Fibroblast of skin of scalp (primary cell): ENCODE measurements around the gene ZBTB16.
"Not testable (repeated sequence)": the region's sequence is repeated elsewhere in the genome, so short reads cannot be mapped to it uniquely, and the experiment has no call there.

Source experiments
- DNase-seq: peaks from one replicate; pipeline ENCODE4 v3.0.0-alpha.2; 2013

Gene ZBTB16

DNA sequence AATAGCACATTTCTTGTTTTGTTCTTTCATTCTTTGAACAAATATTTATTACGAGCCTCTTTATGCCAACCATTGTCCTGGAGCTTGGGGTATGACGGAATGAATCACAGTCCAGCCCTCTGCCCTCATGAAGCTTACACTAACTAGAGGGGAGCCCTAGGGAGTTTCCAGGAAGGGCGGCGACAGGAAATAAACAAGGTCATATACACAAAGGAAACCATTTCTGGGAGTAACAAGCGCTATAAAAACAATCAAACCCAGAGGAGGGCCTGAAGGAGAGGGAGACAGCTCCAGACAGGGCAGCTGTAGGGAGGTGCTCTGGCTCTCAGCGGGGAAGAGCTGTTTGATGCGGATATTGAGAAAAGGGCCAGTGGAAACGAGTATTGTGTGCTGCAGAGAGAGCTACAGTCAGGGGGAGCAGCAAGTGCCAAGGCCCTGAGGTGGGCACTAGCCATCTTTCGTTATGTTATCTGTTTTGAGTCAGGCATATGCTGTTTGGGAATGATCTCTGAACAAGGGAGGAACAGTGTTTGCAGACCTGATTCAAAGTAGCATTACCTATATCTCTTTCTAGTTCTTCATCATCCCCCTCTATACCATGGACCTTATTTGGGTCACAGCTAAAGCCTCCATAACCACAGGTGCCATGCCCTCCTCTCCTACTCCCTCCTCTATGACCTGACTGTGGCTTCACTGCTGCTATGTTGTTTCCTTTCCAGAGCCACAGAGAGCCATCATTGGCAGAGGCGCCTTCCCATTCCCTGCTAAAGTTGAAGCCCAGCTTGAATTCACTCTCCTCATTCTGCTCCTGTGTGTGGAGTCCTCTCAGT lies 15.3 kb upstream of the ZBTB16 start:
- no peak for DNase-seq

DNA sequence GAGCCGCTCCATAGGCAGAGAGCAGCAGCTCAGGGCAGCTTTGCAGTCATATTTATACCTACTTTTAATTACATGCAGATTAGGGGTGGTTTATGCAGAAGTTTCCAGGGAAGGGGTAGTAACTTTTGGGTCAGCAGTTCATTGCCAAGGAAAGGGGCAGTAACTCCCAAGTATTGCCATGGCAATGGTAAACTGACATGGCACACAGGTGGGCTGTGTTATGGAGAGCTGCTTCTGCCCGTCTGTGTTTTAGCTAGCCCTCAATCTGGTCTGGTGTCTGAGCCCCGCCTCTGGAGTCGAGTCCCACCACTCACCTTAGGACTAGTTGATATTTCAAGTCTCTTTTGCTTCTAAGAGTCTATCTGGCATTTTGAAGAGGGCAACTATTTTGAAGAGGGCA lies 12.2 kb upstream of the ZBTB16 start:
- no peak for DNase-seq

DNA sequence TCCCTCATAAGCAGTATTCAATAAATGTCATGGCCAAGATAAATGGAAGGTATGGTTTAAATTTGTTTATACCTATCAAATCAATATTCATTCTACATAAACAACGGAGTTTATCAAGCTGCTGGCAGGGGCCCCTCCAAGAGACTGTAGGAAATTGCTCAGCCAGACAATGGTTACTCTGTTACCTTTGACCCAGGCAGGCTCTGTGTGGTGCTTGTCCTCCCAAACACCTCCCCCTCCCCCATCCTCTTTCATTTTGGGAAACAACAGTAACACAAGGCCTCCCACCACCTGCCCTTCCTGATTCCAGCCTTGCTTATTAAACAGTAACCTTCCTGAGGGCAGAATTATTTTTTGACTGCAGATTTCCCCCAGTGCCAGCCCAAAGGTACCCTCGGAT lies 10.5 kb upstream of the ZBTB16 start:
- DNase-seq: no peak

DNA sequence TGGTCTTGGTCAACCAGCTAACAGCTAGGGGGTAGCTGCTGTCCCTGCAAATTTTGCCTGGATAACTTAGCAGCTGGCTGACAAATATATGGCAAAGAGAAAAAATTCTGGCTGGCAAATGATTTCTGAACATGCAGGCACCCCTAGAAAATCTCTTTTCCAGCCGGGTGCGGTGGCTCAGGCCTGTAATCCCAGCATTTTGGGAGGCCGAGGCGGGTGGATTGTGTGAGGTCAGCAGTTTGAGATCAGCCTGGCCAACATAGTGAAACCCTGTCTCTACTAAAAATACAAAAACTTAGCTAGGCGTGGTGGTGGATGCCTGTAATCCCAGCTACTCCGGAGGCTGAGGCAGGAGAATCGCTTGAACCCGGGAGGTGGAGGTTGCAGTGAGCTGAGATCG lies 9.7 kb upstream of the ZBTB16 start:
- DNase-seq: not testable (repeated sequence)

DNA sequence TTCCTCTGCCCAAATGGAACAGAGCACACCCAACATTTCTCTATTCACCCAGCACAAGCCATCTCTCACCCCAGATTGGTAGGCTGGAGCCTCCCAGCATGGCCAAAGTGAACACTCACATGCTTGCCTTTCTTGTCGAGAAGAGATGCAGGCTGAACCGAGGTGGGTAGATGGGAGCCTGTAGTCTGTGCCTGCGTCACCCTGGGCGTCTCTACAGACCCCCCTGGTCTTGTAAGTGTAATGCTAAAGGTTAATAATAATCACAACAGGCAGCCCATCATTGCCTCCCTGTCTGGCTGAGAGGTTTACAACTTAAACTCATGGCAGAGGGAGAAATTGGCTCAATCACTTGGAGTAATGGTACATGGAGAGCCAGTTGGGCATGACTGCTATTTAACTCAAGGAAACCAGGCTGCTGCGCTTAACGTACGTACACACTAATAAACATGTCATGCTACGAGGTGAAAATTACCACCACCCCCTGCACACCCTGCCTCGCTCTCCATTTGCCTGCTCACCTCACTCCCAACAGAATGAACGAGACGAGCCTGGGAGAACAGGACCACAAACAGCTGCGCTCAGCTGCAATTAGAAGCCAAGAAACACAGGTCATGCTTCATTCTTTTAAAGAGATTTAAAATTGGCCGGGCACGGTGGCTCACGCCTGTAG lies 9.1 kb upstream of the ZBTB16 start:
- DNase-seq: no peak

DNA sequence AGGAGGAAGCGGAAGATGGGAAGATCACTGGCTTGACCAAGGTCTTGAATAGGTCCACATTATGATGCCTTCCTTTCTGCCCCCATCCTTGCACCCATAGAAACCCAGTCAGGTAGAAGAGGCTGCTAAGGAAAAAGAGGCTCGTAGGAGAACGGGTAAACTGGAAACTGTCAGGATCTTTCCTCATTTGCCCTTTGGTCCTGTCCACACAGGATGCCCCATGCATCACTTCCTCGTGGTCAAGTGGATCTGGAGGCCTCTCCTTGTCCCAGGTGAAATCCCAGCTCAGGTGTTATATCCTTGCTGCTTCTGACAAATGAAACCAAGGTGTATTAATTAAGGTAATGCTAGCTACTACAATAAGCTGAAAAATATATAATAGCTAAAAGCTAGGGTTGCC lies 8.0 kb upstream of the ZBTB16 start:
- DNase-seq: no peak

DNA sequence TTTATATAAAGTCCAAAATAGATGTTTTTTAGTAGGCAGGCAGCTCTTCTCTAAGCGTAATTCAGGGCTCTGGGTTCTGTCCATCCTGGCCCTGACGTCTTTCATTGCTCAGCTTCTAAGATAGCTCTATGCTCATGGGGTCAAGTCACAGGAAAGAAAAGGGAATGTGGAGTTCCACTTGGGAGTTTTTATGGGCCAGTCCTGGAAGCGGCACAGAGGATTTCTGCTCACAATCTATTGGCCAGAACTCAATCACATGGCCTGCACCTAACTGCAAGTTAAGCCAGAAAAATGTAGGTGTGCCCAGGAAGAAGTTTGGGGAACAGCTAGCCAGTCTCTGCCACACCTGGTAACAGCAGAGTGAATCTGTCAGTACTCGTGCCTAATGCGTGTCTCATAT lies 7.4 kb upstream of the ZBTB16 start:
- DNase-seq: no peak

DNA sequence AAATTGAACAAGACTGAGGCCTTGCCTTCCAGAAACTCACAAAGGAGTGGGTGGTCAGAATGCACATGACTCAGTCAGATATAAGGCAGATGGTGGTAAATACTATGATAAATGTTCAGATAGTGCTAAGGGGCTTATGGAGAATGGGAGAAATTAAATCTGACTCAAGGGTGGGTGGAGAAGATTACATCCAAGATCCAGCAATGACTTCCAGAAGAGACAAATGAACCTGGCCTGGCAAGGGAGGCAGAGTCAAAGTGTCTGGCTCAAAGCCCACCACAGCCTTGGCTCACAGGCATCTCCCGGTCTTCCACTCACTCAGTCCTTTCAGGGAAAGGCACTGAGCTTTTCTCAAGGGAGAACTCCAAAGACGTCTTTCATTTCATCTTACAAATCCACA lies 6.1 kb upstream of the ZBTB16 start:
- DNase-seq: no peak

DNA sequence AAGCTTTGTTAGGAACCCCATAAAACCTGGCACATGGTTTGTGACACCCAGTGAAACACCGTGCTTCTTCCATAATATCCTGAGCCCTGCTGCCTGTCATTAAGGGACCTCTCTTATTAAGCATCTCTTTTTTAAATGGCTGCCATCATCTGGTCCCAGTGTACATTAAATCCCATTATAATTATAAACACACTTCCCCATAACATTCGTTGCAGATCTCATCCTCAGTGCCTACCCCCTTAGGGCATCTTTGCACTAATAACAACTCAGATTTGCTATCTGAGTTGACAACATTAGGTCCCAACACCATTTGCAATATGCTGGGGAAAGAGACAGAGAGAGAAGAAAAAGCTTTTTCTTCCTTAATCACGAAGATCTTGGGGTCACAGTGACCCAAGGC lies 4.7 kb upstream of the ZBTB16 start:
- DNase-seq: no peak

DNA sequence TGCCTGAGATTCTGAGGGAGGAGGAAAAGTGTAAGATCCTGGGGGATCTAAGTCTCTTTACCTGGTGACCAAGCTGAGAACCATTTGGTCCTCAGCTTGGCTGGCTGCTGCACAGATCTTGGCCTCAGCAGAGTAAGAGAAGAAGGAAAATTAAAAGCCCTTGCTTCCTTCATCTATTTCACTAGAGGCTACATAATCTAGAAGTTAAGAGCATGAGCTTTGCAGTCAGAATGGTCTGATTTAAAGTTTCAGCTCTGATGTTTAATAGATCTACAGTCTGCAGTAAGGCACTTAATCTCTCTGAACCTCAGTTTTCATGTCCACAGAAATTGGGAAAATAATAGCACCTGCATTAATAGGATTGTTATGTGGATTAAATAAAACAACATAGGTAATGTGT lies 3.1 kb upstream of the ZBTB16 start:
- DNase-seq: no peak

DNA sequence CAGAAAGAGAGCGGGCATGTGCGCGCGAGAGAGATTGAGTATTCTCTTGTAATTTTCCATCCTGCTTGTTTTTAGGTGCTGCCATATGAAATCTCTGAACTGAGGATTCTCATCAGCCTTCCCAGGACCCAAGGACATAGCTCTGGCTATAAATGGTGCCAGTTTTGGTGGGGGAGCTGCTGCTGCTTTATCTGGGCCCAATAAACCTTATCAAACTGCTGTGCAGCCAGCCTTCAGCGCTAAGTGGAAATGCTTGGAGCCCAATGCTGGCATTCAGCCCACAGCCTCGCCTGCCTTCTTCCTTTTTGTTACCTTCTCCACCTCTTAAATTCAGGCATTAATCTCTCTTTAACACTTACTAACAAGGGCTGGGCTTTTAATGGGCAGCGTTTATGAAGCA lies 2.4 kb upstream of the ZBTB16 start:
- no peak for DNase-seq

DNA sequence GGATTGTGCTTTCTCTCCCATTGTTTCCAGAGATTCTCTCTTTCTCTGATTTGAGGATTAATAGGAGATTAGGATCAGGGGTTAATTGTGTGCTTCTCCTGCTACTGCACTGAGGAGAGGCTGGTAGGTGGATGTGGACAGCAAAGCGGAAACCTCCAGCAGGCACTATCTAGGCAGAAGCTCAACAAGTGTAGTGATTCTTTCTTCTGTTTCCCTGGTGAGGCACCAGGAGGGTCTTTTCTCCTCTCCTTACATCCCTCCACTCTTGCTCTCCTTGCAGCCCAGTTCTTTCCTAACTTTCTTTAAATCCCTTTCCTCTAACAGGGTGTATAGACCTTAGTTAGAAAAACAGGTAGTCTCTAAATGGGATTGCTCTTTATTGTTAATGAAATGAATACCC lies 1.9 kb upstream of the ZBTB16 start:
- DNase-seq: no peak

DNA sequence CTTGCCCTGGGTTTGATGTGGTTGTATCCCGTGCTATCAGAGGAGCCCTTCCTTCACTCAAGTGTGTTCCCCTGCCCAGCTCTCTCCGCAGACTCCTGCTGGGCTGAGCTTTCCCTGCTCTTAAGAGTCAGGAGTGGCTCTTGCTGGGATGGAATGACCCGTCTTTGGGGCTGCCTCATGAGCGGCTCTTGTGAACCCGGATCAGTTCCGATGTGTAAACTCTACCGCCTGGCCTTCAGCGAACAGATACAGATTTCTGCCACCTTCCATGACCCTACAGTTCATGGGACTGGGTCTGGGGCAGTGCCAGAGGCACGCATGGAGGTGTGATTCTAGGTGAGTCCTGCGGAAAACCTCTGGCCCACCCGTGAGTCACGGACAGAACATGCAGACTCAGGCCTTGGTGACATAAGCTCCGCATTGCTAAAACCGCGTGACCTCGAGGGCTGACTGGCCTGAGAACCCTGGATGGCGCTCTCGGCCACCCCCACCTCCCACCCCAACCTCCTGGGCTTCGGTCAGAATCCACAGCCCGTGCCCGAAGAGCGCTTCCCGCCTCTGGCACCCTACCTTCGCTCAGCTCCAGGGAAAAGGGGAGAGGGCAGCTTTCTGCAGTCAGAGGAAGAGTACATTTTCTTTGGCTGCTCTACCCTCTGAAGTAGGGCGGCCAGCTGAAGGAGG lies 1.3 kb upstream of the ZBTB16 start:
- DNase-seq: no peak

DNA sequence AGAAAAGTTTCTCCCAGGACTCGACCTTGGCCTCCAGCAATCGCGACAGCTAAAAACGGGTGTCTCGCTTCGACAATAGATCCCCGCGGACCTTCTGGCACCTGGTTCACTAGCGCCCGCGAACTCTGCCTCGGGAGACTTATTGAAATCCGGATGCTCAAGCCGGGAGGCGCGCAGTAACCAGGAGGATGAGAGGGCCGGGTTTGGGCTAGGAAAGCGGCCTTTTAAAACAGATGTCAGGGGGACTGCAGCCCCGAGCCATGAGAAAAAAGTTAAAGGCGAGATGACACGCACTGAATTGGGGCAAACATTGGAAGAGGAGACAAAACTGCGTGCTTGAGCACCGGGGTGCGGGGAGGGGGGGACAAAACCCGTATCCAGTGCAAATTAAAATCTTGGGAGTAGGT lies 637 bp upstream of the ZBTB16 start:
- DNase-seq: no peak

DNA sequence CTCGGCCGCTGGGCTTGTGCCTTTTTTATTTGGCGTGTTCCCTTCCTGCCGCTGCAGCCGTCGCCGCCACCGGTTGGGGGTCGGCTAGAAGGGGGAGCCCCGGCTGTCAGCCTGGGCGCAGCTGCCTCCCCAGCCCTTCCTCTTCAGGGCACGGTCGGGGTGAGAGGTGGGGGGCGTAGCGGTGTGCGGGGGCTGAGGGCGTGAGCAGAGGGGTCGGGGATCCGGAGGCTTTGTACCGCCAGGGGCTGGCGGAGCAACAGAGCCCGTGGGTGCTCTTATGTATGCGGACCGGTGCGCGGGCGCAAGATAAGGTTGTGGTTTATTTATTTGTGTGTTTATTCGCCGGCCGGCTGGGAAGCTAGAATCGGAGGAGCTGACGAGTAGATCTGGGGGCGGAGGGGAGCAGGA lies 477 bp downstream of the ZBTB16 start:
- DNase-seq: no peak

DNA sequence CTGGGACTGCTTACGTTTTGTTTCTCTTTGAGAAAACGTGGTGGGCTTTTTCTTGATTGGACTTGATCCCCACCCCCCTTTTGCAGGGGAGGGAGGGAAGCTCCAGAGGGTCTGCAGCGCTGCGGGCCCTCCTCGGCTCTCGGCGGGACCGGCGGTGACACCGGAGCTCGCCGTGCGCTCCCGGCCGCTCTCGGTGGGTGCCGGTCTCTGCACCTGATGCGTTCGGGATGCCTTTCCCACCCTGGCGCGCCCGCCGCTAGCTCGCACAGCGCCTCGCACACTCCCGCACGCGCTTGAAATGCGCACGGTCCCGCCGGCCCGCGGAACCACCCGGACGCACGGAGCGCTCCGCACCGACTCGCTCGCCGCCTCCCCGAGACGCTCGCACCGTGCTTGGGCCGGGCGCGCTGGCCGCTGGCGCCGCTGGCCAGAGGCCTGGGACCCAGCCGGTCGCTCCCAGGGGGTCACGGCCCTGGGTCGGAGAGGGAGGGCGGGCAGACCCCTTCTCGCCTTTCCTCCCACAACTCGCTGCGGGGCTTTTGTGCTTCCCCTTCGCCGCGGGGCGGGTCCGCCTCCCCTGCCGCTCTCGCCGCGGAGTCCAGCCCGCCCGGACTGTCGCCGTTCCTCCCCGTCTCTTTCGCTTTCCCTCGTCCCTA lies 1.0 kb downstream of the ZBTB16 start:
- no peak for DNase-seq

DNA sequence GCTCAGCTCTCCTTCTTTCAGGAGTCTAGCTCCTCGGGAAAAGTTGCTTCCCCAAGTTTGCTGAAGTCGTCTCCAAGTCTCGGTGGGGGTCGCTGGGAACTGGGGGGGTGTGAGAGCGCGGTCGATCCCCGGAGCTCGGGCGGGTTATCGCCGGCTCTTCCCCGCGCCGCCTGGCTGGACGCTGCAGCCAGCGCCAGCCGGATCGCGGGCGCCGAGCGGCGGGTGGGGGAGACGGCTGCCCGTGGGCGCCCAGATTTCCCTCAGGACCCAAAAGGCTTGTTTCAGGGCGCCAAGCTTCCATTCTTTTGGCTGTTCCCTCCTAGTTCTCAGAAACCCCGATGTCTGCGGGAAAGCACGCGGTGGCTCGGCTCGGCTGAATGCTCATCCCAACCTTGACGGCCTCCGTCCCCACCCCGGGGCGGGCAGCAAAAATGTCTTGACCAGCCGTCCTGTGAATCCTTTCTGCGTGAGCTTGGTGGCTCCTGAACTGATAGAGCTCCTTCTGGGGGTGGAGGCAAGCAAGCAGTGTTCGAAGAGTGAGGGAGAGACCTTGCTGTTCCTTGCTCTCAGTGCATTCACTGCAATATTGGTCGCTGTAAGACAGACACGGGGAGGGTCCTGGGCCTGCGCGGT lies 1.7 kb downstream of the ZBTB16 start:
- no peak for DNase-seq

DNA sequence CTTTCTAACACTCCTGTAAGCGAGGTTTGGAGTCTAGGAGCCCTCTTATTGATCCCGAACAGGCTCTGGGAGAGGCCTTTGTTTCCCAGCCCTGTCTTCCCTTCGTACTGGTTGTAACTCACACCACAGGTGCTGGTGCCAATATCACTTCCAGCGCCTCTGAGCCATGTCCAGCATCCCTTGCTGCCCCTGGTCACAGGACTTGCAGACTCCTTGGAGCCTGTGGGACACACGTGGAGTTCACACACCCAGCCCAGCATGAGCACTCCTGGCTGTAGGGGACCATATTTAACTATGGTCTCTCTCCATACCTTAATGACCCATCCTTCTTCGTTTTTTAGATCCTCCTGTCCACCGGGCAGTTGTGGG lies 2.2 kb downstream of the ZBTB16 start:
- DNase-seq: no peak

DNA sequence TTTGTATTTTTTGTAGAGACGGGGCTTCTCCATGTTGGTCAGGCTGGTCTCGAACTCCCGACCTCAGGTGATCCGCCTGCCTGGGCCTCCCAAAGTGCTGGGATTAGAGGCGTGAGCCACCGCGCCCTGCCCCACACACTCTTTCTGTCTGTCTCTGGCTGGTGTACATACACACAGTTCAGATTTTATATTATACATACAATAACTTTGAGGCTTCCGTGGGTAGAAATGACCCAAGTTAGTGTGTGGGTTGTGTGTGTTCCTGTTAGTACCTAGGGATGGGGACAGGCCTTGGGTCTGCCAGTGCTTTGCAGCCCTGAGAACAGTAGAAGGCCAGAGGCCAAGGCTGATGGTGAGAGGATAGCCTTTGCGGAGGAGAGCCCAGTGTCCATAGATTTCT lies 2.8 kb downstream of the ZBTB16 start:
- DNase-seq: no peak

DNA sequence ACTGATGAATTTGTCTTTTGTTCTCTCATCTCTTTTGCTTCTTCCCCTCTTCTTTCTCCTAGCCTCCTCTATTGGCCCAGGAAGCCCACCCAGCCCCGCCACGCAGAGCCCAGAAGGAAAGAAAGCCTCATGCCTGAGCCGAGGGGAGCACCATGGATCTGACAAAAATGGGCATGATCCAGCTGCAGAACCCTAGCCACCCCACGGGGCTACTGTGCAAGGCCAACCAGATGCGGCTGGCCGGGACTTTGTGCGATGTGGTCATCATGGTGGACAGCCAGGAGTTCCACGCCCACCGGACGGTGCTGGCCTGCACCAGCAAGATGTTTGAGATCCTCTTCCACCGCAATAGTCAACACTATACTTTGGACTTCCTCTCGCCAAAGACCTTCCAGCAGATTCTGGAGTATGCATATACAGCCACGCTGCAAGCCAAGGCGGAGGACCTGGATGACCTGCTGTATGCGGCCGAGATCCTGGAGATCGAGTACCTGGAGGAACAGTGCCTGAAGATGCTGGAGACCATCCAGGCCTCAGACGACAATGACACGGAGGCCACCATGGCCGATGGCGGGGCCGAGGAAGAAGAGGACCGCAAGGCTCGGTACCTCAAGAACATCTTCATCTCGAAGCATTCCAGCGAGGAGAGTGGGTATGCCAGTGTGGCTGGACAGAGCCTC lies 3.8 kb downstream of the ZBTB16 start:
- DNase-seq: no peak

DNA sequence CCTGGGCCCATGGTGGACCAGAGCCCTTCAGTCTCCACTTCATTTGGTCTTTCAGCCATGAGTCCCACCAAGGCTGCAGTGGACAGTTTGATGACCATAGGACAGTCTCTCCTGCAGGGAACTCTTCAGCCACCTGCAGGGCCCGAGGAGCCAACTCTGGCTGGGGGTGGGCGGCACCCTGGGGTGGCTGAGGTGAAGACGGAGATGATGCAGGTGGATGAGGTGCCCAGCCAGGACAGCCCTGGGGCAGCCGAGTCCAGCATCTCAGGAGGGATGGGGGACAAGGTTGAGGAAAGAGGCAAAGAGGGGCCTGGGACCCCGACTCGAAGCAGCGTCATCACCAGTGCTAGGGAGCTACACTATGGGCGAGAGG lies 4.3 kb downstream of the ZBTB16 start:
- DNase-seq: no peak

DNA sequence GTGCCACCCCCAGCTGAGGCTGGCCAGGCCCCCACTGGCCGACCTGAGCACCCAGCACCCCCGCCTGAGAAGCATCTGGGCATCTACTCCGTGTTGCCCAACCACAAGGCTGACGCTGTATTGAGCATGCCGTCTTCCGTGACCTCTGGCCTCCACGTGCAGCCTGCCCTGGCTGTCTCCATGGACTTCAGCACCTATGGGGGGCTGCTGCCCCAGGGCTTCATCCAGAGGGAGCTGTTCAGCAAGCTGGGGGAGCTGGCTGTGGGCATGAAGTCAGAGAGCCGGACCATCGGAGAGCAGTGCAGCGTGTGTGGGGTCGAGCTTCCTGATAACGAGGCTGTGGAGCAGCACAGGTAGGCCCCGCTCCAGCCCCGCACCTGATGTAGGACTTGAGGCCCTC lies 4.7 kb downstream of the ZBTB16 start:
- no peak for DNase-seq
